Gastroesophageal sphincter (tissue), 4 donors: ENCODE measurements around the gene TESK1. TPM values are rescaled to one million over a fixed set of nuclear protein-coding genes. Genes with fewer than 3 reads are reported as not detected.

Experiments used
- ATAC-seq: fragments of 150-250 bp; one replicate; pipeline ENCODE4 v1.9.1; 2016; ENCODE audit warnings: mild to moderate bottlenecking, moderate library complexity
- H3K27ac ChIP-seq, 4 donors: fragments of 200-600 bp; sonication (generic) in 3 of 4; 1 replicate in 3 of 4; 2 replicates in 1 of 4; pipeline ENCODE4 v1.5.1; 2016 to 2019
- H3K27me3 ChIP-seq: fragments of 200-600 bp; sonication (generic); one replicate; pipeline ENCODE4 v1.5.1; 2019
- H3K36me3 ChIP-seq, 2 donors: fragments of 200-600 bp; sonication (generic); one replicate each; pipeline ENCODE4 v1.5.1; 2019; ENCODE audit warnings: control low read depth in 1 of 2
- H3K4me1 ChIP-seq, 3 donors: fragments of 200-600 bp; sonication (generic); 1 replicate in 2 of 3; 2 replicates in 1 of 3; pipeline ENCODE4 v1.5.1; 2016 to 2019; ENCODE audit warnings: control low read depth in 2 of 3
- H3K4me3 ChIP-seq, 2 donors: fragments of 200-600 bp; sonication (generic); one replicate each; pipeline ENCODE4 v1.5.1; 2019; ENCODE audit warnings: mild to moderate bottlenecking in 1 of 2, moderate library complexity in 1 of 2
- H3K9me3 ChIP-seq, 3 donors: fragments of 200-600 bp; sonication (generic); one replicate each; pipeline ENCODE4 v1.5.1; 2017 to 2019; ENCODE audit warnings: control low read depth in 2 of 3
- CTCF ChIP-seq, 4 experiments: fragments of 200-600 bp in 2 of 4; fragments of 450-650 bp in 2 of 4; sonication (generic) in 1 of 4; IDR thresholded peaks; one replicate each; pipeline ENCODE4 v1.5.1; 2017 to 2019; ENCODE audit warnings: antibody characterized with exemption in 4 of 4, mild to moderate bottlenecking in 2 of 4, moderate library complexity in 2 of 4
- EP300 ChIP-seq: sonication (generic); formaldehyde crosslinking; IDR thresholded peaks from one replicate; pipeline ENCODE4 v1.6.1; 2017; ENCODE audit warnings: antibody characterized with exemption, mild to moderate bottlenecking
- POLR2A ChIP-seq, 2 donors: fragments of 450-650 bp; IDR thresholded peaks; one replicate each; pipeline ENCODE4 v1.6.1; 2017; ENCODE audit warnings: antibody characterized with exemption in 2 of 2, mild to moderate bottlenecking in 2 of 2, moderate library complexity in 1 of 2
- POLR2AphosphoS5 ChIP-seq: sonication (generic); formaldehyde crosslinking; IDR thresholded peaks from one replicate; pipeline ENCODE4 v1.6.1; 2017; ENCODE audit warnings: antibody characterized with exemption
- WGBS, 2 donors: methylation state at CpG; one replicate each; pipeline ENCODE4 v1.1.5; 2018; ENCODE audit warnings: low coverage in 1 of 2; 5-methylcytosine and 5-hydroxymethylcytosine counted together
- total RNA-seq, 4 donors: library from RNA; depleted of rRNA; stranded (reverse); fragments of >200 nt; gene quantifications; one replicate each; pipeline ENCODE4 v1.1.0, GENCODE V29; 2016

The TESK1 gene
- total RNA-seq, 4 donors from 2014 or later = 38.2 to 77.1 (median 40.2) TPM

DNA sequence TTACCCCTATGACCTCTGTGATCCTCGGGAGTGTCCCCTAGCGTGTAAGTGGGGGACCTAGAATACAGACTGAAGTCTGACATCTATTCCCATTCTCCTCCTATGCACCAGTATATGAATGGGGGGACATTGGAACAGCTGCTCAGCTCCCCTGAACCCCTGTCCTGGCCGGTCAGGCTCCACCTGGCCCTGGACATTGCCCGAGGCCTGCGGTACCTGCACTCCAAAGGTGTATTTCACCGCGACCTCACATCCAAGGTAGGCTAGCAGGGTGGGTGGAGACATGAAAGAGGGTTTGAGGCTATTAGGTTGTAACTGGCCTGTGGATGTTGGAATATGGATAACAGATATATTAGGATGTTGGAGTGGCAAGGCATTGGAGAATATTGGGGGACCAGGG lies 1.7 kb downstream of the TESK1 start:
- H3K27me3 ChIP-seq = no peaks in the 10 kb centered on the region
- peak overlapping the region in 1 of 2 donors; percentile 92 for H3K4me3 ChIP-seq
- no peaks in the 10 kb centered on the region for H3K9me3 ChIP-seq
- no peak for TF ChIP-seq POLR2A (IDR thresholded peaks at IDR 0.05)
- no peak for TF ChIP-seq POLR2AphosphoS5
- no peak for TF ChIP-seq EP300
- no peak for TF ChIP-seq CTCF (IDR thresholded peaks at IDR 0.05)
- H3K27ac ChIP-seq = peak overlapping the region in 2 of 4 donors; percentile 83 to 97
- H3K4me1 ChIP-seq = peaks cover 0 to 50% (median 17%) of the 10 kb centered on the region in 3 donors
- no peak for ATAC-seq
- whole genome bisulfite sequencing, 2 donors = 60 to 96% methylated on average over 2 to 4 of the region's 7 CpGs
- H3K36me3 ChIP-seq = peaks cover 0 to 35% of the 10 kb centered on the region in 2 donors

GRCh38 chr9:35608221-35608620 lies 3.2 kb downstream of the TESK1 start:
- Histone ChIP-seq H3K27me3 (no peaks in the 10 kb centered on the region), H3K36me3 (peaks cover 0 to 35% of the 10 kb centered on the region in 2 donors), H3K4me1 (peaks cover 0 to 42% (median 11%) of the 10 kb centered on the region in 3 donors), H3K4me3 (no peak overlapping the region), H3K27ac (no peak overlapping the region), H3K9me3 (no peaks in the 10 kb centered on the region)
- WGBS, 2 donors = 80 to 84% methylated on average over 2 to 6 of the region's 7 CpGs
- no peak for ATAC-seq
- TF ChIP-seq POLR2A (IDR thresholded peaks at IDR 0.05) (no peak), CTCF (IDR thresholded peaks at IDR 0.05) (no peak), POLR2AphosphoS5 (no peak), EP300 (no peak)

DNA sequence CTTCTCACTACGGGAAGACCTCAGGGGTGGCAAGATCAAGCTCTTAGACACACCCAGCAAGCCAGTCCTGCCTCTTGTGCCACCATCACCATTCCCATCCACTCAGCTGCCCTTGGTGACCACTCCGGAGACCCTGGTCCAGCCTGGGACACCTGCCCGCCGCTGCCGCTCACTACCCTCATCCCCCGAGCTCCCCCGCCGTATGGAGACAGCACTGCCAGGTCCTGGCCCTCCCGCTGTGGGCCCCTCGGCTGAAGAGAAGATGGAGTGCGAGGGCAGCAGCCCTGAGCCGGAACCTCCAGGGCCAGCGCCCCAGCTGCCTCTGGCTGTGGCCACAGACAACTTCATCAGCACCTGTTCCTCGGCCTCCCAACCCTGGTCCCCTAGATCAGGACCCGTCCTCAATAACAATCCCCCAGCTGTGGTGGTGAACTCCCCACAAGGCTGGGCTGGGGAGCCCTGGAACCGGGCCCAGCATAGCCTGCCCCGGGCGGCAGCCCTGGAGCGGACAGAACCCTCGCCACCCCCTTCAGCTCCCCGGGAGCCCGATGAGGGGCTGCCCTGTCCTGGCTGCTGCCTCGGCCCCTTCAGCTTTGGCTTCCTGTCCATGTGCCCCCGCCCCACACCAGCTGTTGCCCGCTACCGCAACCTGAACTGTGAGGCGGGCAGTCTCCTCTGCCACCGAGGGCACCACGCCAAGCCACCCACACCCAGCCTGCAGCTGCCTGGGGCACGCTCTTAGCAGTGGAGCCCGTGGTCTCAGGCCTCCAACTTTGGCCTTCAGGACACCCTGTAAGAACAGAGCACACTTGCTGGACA lies 4.1 kb downstream of the TESK1 start:
- Histone ChIP-seq H3K9me3 (no peaks in the 10 kb centered on the region), H3K27ac (peak overlapping the region in 1 of 4 donors; percentile 11), H3K4me3 (no peak overlapping the region), H3K4me1 (peaks cover 0 to 36% (median 10%) of the 10 kb centered on the region in 3 donors), H3K27me3 (no peaks in the 10 kb centered on the region), H3K36me3 (peaks cover 0 to 35% of the 10 kb centered on the region in 2 donors)
- no peak for ATAC-seq
- TF ChIP-seq CTCF (IDR thresholded peaks at IDR 0.05) = no peak
- TF ChIP-seq EP300 = no peak
- no peak for TF ChIP-seq POLR2AphosphoS5
- no peak for TF ChIP-seq POLR2A (IDR thresholded peaks at IDR 0.05)
- WGBS, 2 donors = 86% methylated on average over 2 of the region's 31 CpGs; no CpG with 5 or more reads in 1 of the 2 donors

DNA sequence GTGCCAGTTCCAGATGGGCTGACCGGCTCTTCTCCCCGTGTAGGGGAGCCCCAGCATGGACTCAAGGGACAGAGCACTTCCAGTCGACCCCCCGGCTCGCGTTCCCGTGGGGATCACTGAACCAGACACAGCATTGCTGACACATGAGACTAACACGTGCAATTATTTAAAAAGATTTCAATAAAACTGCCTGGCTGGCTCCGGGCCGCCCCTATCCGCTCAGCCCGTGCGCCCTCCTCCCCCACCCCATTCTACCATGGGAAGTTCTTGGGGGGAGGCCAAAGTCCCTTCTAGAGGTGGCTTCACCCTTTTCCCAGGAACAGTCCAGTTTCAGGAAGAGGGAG lies 4.7 kb downstream of the TESK1 start:
- ATAC-seq = no peak
- Histone ChIP-seq H3K4me3 (no peak overlapping the region), H3K4me1 (peaks cover 0 to 31% (median 10%) of the 10 kb centered on the region in 3 donors), H3K27me3 (no peaks in the 10 kb centered on the region), H3K9me3 (no peaks in the 10 kb centered on the region), H3K36me3 (peaks cover 0 to 35% of the 10 kb centered on the region in 2 donors), H3K27ac (peak overlapping the region in 1 of 4 donors; percentile 11)
- no peak for TF ChIP-seq POLR2A (IDR thresholded peaks at IDR 0.05)
- no peak for TF ChIP-seq CTCF (IDR thresholded peaks at IDR 0.05)
- no peak for TF ChIP-seq EP300
- TF ChIP-seq POLR2AphosphoS5 = no peak
- WGBS, 2 donors = no CpG with 5 or more reads among the region's 13 CpGs
